Tibial nerve (tissue), 4 donors: ENCODE measurements around the gene PXDC1.

ENCODE experiments used
- EP300 ChIP-seq, 2 donors: sonication (generic); formaldehyde crosslinking; IDR thresholded peaks; one replicate each; pipeline ENCODE4 v1.6.1; 2017; ENCODE audit warnings: antibody characterized with exemption in 2 of 2, mild to moderate bottlenecking in 1 of 2
- POLR2A ChIP-seq, 2 donors: fragments of 450-650 bp; IDR thresholded peaks; one replicate each; pipeline ENCODE4 v1.6.1; 2017; ENCODE audit warnings: antibody characterized with exemption in 2 of 2, mild to moderate bottlenecking in 2 of 2, moderate library complexity in 2 of 2
- TF ChIP-seq, protein P1 (sequence below), 5 experiments: fragments of 200-600 bp in 3 of 5; fragments of 450-650 bp in 2 of 5; sonication (generic) in 3 of 5; IDR thresholded peaks; one replicate each; pipeline ENCODE4 v1.5.1; 2016 to 2019; ENCODE audit warnings: antibody characterized with exemption in 5 of 5, mild to moderate bottlenecking in 3 of 5, moderate library complexity in 2 of 5

DNA sequence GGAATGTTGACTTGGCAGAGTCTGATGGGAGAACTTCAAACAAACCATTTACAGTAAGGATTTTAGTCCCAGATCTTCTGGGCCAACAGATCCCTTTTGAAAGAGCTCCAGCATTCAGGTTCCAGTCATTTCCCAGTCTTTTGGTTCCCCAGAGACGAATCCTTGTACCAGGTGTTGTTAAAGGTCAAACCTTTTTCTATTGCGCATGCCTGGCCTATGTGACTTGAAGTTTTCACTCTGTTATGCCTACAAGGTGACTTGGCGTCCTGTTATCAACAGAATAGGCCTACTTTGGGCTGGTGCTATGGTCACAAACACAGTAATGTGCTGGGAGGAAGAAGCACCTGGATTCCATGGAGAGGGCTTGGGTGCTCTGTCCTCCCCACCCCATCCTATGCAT, 52.3 kb downstream of the PXDC1 start:
- TF ChIP-seq, protein P1, sequence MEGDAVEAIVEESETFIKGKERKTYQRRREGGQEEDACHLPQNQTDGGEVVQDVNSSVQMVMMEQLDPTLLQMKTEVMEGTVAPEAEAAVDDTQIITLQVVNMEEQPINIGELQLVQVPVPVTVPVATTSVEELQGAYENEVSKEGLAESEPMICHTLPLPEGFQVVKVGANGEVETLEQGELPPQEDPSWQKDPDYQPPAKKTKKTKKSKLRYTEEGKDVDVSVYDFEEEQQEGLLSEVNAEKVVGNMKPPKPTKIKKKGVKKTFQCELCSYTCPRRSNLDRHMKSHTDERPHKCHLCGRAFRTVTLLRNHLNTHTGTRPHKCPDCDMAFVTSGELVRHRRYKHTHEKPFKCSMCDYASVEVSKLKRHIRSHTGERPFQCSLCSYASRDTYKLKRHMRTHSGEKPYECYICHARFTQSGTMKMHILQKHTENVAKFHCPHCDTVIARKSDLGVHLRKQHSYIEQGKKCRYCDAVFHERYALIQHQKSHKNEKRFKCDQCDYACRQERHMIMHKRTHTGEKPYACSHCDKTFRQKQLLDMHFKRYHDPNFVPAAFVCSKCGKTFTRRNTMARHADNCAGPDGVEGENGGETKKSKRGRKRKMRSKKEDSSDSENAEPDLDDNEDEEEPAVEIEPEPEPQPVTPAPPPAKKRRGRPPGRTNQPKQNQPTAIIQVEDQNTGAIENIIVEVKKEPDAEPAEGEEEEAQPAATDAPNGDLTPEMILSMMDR (IDR thresholded peaks at IDR 0.05), result no peak
- no peak for TF ChIP-seq POLR2A (IDR thresholded peaks at IDR 0.05)
- TF ChIP-seq EP300 (IDR thresholded peaks at IDR 0.05), result no peak
